Keratinocyte (primary cell): Measurements from ENCODE around the gene ROR2.

ENCODE experiments used
- EZH2 ChIP-seq: IDR thresholded peaks from one replicate; pipeline ENCODE4 v1.6.1; 2012; ENCODE audit warnings: inconsistent platforms, mild to moderate bottlenecking, low read length, moderate library complexity
- TF ChIP-seq, protein P1 (sequence below), 3 experiments: IDR thresholded peaks in 1 of 3; conservative IDR thresholded peaks in 1 of 3; optimal IDR thresholded peaks in 1 of 3; 2 replicates in 2 of 3; 3 replicates in 1 of 3; pipeline versions ENCODE3 to v1.5.1; 2011; ENCODE audit warnings: low read length in 3 of 3, mild to moderate bottlenecking in 3 of 3, moderate library complexity in 2 of 3, control low read depth in 1 of 3, inconsistent platforms in 1 of 3; ENCODE audit not compliant: insufficient read depth in 2 of 3; ENCODE audit errors: extremely low read depth in 1 of 3

DNA sequence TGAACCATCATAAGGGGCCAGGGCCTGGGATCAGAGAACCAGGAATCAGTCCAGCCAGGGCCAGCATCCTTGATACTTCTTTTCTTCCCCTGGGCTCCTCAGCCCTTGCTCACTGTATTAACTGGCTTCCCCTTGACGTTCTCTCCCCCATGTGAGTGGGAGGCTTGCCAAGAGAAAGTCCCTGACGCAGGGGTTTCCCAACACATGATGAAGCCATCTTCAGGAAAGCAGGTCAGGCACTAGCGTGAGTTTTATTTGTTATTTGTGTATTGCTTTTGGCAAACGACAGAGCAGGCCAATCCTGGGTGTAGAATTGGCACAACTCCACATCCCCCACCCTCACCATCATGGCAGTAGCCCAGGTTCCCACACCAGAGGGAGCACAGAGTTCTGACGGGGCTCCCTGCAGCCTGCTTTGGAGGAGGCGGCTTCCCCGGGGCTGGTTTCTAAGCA is 360.9 kb downstream of the ROR2 start:
- TF ChIP-seq, protein P1, sequence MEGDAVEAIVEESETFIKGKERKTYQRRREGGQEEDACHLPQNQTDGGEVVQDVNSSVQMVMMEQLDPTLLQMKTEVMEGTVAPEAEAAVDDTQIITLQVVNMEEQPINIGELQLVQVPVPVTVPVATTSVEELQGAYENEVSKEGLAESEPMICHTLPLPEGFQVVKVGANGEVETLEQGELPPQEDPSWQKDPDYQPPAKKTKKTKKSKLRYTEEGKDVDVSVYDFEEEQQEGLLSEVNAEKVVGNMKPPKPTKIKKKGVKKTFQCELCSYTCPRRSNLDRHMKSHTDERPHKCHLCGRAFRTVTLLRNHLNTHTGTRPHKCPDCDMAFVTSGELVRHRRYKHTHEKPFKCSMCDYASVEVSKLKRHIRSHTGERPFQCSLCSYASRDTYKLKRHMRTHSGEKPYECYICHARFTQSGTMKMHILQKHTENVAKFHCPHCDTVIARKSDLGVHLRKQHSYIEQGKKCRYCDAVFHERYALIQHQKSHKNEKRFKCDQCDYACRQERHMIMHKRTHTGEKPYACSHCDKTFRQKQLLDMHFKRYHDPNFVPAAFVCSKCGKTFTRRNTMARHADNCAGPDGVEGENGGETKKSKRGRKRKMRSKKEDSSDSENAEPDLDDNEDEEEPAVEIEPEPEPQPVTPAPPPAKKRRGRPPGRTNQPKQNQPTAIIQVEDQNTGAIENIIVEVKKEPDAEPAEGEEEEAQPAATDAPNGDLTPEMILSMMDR (optimal IDR thresholded peaks at IDR 0.05 in 1 of 3, IDR thresholded peaks at IDR 0.05 in 1 of 3, conservative IDR thresholded peaks at IDR 0.05 in 1 of 3; ENCODE audit: extremely low read depth in 1 of 3, insufficient read depth in 2 of 3, low read length in 3 of 3), result no peak
- no peak for TF ChIP-seq EZH2
